Measurements from ENCODE around the gene UFSP1. TPM values are rescaled to one million over a fixed set of nuclear protein-coding genes. Genes with fewer than 3 reads are reported as not detected.
A peak's percentile ranks its signal among the peaks of the same experiment; 100 is the strongest.

The UFSP1 gene
- total and polyA plus RNA-seq, 10 of the 15 experiments (the other 5 are each of a cell fraction or from before 2014, with no cell fraction given): 0.14 to 10.6 (median 2.8) TPM

- ChIA-PET RAD21 (ENCODE audit: unreplicated experiment) (interaction anchor here (0.7 to 2.6 kb wide), 10 partner anchors 12 to 408 kb away, joined by 3 to 21 read pairs (median 4); partner anchors contain the start of genes POP7, SLC12A9 and UFSP1), POLR2A (interaction anchor here (0.7 to 7.0 kb wide), 14 partner anchors 13 to 1370 kb away, joined by 3 to 131 read pairs (median 4); partner anchors contain the start of genes MOSPD3, POP7, SLC12A9 and UFSP1), SMC1A (ENCODE audit: uncharacterized antibody, unreplicated experiment) (interaction anchor here (0.9 to 1.8 kb wide), 4 partner anchors 8 to 74 kb away, joined by 3 to 6 read pairs (median 4); partner anchors contain the start of genes SLC12A9, TRIP6 and UFSP1), CTCF (interaction anchor here (1.0 to 1.6 kb wide), 5 partner anchors 10 to 169 kb away, joined by 3 to 8 read pairs (median 4); partner anchors contain the start of genes POP7 and UFSP1)
- intact Hi-C loops (cut with micrococcal nuclease; ENCODE audit: unreplicated experiment) (loop anchor here (1.0 kb wide), 1 partner anchor 15 kb away; the partner anchor contains the start of gene UFSP1), in situ Hi-C loops (cut with MboI) (no loop called here)
- Histone ChIP-seq H3K36me3 (ENCODE audit: control insufficient read depth in 2 of 2, insufficient read depth in 2 of 2, low read length in 1 of 2) (peaks cover 2 to 23% of the 10 kb centered on the region in 2 experiments; a peak in 3 of 4 replicates), H2AFZ (ENCODE audit: control insufficient read depth, low read depth, low read length) (peak within 1 kb of the TSS; percentile 75), H3K4me1 (ENCODE audit: control insufficient read depth, insufficient read depth, low read length) (peaks cover 6% of the 10 kb centered on the region; the same call in 1 of the 2 replicates), H3K79me2 (ENCODE audit: control insufficient read depth, insufficient read depth, low read length) (peaks cover 59% of the 10 kb centered on the region), H4K20me1 (ENCODE audit: control insufficient read depth, insufficient read depth) (0 out of 2 replicates have a peak, but pooled peaks cover 3% of the 10 kb centered on the region), H3K9me3 (replicated peaks; ENCODE audit: control insufficient read depth, insufficient read depth, low read length) (no peaks in the 10 kb centered on the region; the same call in 2 of the 3 replicates), H3K4me3 (peak within 1 kb of the TSS; percentile 99), H3K27me3 (replicated peaks in 1 of 2; ENCODE audit: control insufficient read depth in 2 of 2, insufficient read depth in 2 of 2, low read length in 1 of 2) (no peaks in the 10 kb centered on the region), H3K9ac (ENCODE audit: control insufficient read depth, insufficient read depth, low read length) (peak within 1 kb of the TSS; percentile 98), H3K4me2 (ENCODE audit: control insufficient read depth, insufficient read depth) (peak within 1 kb of the TSS; percentile 99), H3K27ac (ENCODE audit: control insufficient read depth, insufficient read depth) (peak within 1 kb of the TSS; percentile 98)
- WGBS (ENCODE audit: insufficient coverage, insufficient replicate concordance, low lambda C conversion rate, missing lambda C conversion rate): 12% methylated on average over 63 of the region's 79 CpGs
- peak; percentile 93 for DNase-seq (ENCODE audit: low read depth, low spot score)
- ATAC-seq: peak; percentile 96
- peak; percentile 89 for FAIRE-seq
- BruUV-seq (replicated peaks): TSS peak; percentile 99
- peak; percentile 62 for TF ChIP-seq MYB (IDR thresholded peaks at IDR 0.05; ENCODE audit: borderline replicate concordance, low read depth, low read length)
- TF ChIP-seq PRDM15 (CRISPR knock-in tag; IDR thresholded peaks at IDR 0.05): 0 out of 2 replicates have a peak, but pooled peaks have one; percentile 34
- TF ChIP-seq, protein P1, sequence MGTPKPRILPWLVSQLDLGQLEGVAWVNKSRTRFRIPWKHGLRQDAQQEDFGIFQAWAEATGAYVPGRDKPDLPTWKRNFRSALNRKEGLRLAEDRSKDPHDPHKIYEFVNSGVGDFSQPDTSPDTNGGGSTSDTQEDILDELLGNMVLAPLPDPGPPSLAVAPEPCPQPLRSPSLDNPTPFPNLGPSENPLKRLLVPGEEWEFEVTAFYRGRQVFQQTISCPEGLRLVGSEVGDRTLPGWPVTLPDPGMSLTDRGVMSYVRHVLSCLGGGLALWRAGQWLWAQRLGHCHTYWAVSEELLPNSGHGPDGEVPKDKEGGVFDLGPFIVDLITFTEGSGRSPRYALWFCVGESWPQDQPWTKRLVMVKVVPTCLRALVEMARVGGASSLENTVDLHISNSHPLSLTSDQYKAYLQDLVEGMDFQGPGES (IDR thresholded peaks at IDR 0.05): peak; percentile 6; the same call in 1 of the 2 replicates
- TF ChIP-seq, protein P2, sequence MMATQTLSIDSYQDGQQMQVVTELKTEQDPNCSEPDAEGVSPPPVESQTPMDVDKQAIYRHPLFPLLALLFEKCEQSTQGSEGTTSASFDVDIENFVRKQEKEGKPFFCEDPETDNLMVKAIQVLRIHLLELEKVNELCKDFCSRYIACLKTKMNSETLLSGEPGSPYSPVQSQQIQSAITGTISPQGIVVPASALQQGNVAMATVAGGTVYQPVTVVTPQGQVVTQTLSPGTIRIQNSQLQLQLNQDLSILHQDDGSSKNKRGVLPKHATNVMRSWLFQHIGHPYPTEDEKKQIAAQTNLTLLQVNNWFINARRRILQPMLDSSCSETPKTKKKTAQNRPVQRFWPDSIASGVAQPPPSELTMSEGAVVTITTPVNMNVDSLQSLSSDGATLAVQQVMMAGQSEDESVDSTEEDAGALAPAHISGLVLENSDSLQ (IDR thresholded peaks at IDR 0.05): peak; percentile 42
- peak; percentile 48; the same call in 1 of the 2 replicates for TF ChIP-seq CREM (IDR thresholded peaks at IDR 0.05; ENCODE audit: low read depth)
- TF ChIP-seq, protein P3, sequence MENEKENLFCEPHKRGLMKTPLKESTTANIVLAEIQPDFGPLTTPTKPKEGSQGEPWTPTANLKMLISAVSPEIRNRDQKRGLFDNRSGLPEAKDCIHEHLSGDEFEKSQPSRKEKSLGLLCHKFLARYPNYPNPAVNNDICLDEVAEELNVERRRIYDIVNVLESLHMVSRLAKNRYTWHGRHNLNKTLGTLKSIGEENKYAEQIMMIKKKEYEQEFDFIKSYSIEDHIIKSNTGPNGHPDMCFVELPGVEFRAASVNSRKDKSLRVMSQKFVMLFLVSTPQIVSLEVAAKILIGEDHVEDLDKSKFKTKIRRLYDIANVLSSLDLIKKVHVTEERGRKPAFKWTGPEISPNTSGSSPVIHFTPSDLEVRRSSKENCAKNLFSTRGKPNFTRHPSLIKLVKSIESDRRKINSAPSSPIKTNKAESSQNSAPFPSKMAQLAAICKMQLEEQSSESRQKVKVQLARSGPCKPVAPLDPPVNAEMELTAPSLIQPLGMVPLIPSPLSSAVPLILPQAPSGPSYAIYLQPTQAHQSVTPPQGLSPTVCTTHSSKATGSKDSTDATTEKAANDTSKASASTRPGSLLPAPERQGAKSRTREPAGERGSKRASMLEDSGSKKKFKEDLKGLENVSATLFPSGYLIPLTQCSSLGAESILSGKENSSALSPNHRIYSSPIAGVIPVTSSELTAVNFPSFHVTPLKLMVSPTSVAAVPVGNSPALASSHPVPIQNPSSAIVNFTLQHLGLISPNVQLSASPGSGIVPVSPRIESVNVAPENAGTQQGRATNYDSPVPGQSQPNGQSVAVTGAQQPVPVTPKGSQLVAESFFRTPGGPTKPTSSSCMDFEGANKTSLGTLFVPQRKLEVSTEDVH (IDR thresholded peaks at IDR 0.05; ENCODE audit: low read depth, partially characterized antibody): peak; percentile 72
- TF ChIP-seq PBX3 (IDR thresholded peaks at IDR 0.05; ENCODE audit: insufficient replicate concordance, low read depth, low read length): no peak
- TF ChIP-seq CHD4 (IDR thresholded peaks at IDR 0.05): no peak
Measured at GRCh38 chr7:100874577-100875355, 14.7 kb downstream of the UFSP1 start, which contains the start of gene SRRT. Gene SRRT, plus strand, starts transcription at chr7:100875103. Its CDS starts 488 bp downstream, at chr7:100875591.
